GM10248 (cell line): ENCODE measurements around the gene GRID2.

Experiments used
- CTCF ChIA-PET: fragments of 300-600 bp; sonication (Branson Sonifier 250); formaldehyde crosslinking; extraction: SDS; loops from one replicate; lab custom pipeline; 2021; ENCODE audit warnings: antibody characterized with exemption; lab: Yijun Ruan, JAX
- POLR2A ChIA-PET: fragments of 350-650 bp; sonication (Branson Sonifier 250); formaldehyde crosslinking; extraction: SDS; loops from one replicate; lab custom pipeline; 2020; ENCODE audit warnings: antibody characterized with exemption; lab: Yijun Ruan, JAX
- DNase-seq: peaks from one replicate; pipeline ENCODE4 v3.0.0; 2012; ENCODE audit errors: extremely low spot score
- CTCF ChIP-seq: IDR thresholded peaks from 2 replicates; pipeline ENCODE4 v1.5.1; 2012; ENCODE audit warnings: mild to moderate bottlenecking, low read depth; ENCODE audit errors: extremely low read depth, missing control alignments, control extremely low read depth

The GRID2 gene

GRCh38 chr4:92969650-92970379 is 666.0 kb downstream of the GRID2 start:
- no peak for TF ChIP-seq CTCF
- ChIA-PET POLR2A (no interaction called here), CTCF (no interaction called here)
- no peak for DNase-seq

- ChIA-PET CTCF (interaction anchor here (1.2 to 1.6 kb wide), 2 partner anchors 13 to 18 kb away, joined by 3 to 4 read pairs; no protein-coding TSS in a partner anchor), POLR2A (no interaction called here)
- no peak for DNase-seq
- TF ChIP-seq CTCF: no peak
Observed at GRCh38 chr4:92970996-92971395, 667.2 kb downstream of the GRID2 start.

- TF ChIP-seq CTCF: no peak
- CTCF ChIA-PET: no interaction called here
- DNase-seq: no peak
- POLR2A ChIA-PET: no interaction called here
Observed at GRCh38 chr4:92988301-92988700, 684.5 kb downstream of the GRID2 start.

- no peak for DNase-seq
- no peak for TF ChIP-seq CTCF
- ChIA-PET CTCF (interaction anchor here (1.0 to 1.1 kb wide), 2 partner anchors 7 to 21 kb away, joined by 3 read pairs; no protein-coding TSS in a partner anchor), POLR2A (no interaction called here)
Observed at GRCh38 chr4:92992758-92993157, 689.0 kb downstream of the GRID2 start.

GRCh38 chr4:92994727-92995126 is 691.0 kb downstream of the GRID2 start:
- no peak for TF ChIP-seq CTCF
- no peak for DNase-seq
- CTCF ChIA-PET: no interaction called here
- POLR2A ChIA-PET: no interaction called here

- ChIA-PET CTCF (no interaction called here), POLR2A (no interaction called here)
- no peak for DNase-seq
- TF ChIP-seq CTCF: no peak
Observed at GRCh38 chr4:92996533-92996932, 692.8 kb downstream of the GRID2 start.
